Measurements from ENCODE around the gene RPAP2.
"Not testable (repeated sequence)": the region's sequence is repeated elsewhere in the genome, so short reads cannot be mapped to it uniquely, and the experiment has no call there.

The RPAP2 gene

GRCh38 chr1:92393966-92394365 lies 95.1 kb downstream of the RPAP2 start:
- not testable (repeated sequence) for H3K36me3 ChIP-seq (ENCODE audit: insufficient read depth, low read length); H3K27me3 ChIP-seq (ENCODE audit: control insufficient read depth, insufficient read depth, low read length); H3K4me2 ChIP-seq (ENCODE audit: low read length); H3K9ac ChIP-seq (ENCODE audit: low read depth, low read length); H3K4me3 ChIP-seq (ENCODE audit: low read length); H3K4me1 ChIP-seq (ENCODE audit: control insufficient read depth, insufficient read depth, low read length); H3K9me3 ChIP-seq (replicated peaks; ENCODE audit: low read length)

DNA sequence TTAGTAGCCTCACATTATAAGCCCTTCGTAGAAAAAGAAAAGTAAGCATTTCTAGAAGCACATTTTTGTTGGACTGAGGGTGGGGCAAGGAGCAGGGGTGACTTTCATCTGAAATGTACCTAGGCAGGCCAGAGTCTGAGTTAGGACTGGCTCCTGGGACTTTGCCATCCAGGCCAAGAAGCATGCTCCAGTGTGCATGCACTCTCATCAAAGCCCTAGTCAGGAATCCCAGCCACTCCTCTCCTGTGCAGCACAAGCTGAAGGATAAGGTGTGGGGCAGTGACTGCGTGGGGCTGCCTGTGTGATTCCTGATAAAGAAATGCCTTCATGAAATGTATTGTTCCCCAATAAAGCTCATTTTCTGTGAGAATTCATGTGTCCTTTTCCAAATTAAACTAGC lies 99.7 kb downstream of the RPAP2 start:
- Histone ChIP-seq H3K4me2 (ENCODE audit: low read length) (no peak overlapping the region), H3K9me3 (replicated peaks; ENCODE audit: low read length) (no peaks in the 10 kb centered on the region), H3K4me1 (ENCODE audit: control insufficient read depth, insufficient read depth, low read length) (no peaks in the 10 kb centered on the region), H3K27me3 (ENCODE audit: control insufficient read depth, insufficient read depth, low read length) (no peaks in the 10 kb centered on the region), H3K36me3 (ENCODE audit: insufficient read depth, low read length) (no peaks in the 10 kb centered on the region), H3K9ac (ENCODE audit: low read depth, low read length) (no peak overlapping the region), H3K4me3 (ENCODE audit: low read length) (no peak overlapping the region)

DNA sequence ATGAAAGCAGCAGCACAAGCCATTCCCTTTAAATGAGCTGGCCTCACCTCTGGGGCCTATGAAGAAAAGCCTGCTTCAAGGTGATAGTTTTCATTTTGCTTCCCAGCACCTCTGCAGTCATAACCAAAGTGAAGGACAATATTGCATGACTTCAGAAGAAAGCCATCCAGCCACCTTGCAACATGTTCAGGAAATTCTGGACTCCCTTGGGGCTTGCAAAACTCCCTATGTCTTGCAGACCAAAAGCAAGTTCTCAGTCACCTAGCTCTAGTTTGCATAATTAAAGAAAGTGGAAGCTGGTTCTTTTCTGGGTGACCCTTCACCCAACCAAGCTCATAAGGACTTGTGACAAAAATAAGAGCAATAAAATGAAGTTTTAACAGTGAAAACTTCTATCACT lies 100.2 kb downstream of the RPAP2 start:
- Histone ChIP-seq H3K4me1 (ENCODE audit: control insufficient read depth, insufficient read depth, low read length) (no peaks in the 10 kb centered on the region), H3K27me3 (ENCODE audit: control insufficient read depth, insufficient read depth, low read length) (no peaks in the 10 kb centered on the region), H3K9ac (ENCODE audit: low read depth, low read length) (no peak overlapping the region), H3K9me3 (replicated peaks; ENCODE audit: low read length) (no peaks in the 10 kb centered on the region), H3K4me3 (ENCODE audit: low read length) (no peak overlapping the region), H3K4me2 (ENCODE audit: low read length) (no peak overlapping the region), H3K36me3 (ENCODE audit: insufficient read depth, low read length) (no peaks in the 10 kb centered on the region)

- H3K27me3 ChIP-seq (ENCODE audit: control insufficient read depth, insufficient read depth, low read length) = no peaks in the 10 kb centered on the region
- no peak overlapping the region for H3K4me2 ChIP-seq (ENCODE audit: low read length)
- no peaks in the 10 kb centered on the region for H3K4me1 ChIP-seq (ENCODE audit: control insufficient read depth, insufficient read depth, low read length)
- H3K36me3 ChIP-seq (ENCODE audit: insufficient read depth, low read length) = no peaks in the 10 kb centered on the region
- H3K9ac ChIP-seq (ENCODE audit: low read depth, low read length) = no peak overlapping the region
- no peak overlapping the region for H3K4me3 ChIP-seq (ENCODE audit: low read length)
- H3K9me3 ChIP-seq (replicated peaks; ENCODE audit: low read length) = no peaks in the 10 kb centered on the region
Measured at GRCh38 chr1:92404661-92405060, 105.8 kb downstream of the RPAP2 start.

- Histone ChIP-seq H3K36me3 (ENCODE audit: insufficient read depth, low read length) (no peaks in the 10 kb centered on the region), H3K27me3 (ENCODE audit: control insufficient read depth, insufficient read depth, low read length) (no peaks in the 10 kb centered on the region), H3K9me3 (replicated peaks; ENCODE audit: low read length) (no peaks in the 10 kb centered on the region), H3K4me2 (ENCODE audit: low read length) (no peak overlapping the region), H3K4me3 (ENCODE audit: low read length) (no peak overlapping the region), H3K9ac (ENCODE audit: low read depth, low read length) (no peak overlapping the region), H3K4me1 (ENCODE audit: control insufficient read depth, insufficient read depth, low read length) (no peaks in the 10 kb centered on the region)
Measured at GRCh38 chr1:92408825-92409224, 110.0 kb downstream of the RPAP2 start.

DNA sequence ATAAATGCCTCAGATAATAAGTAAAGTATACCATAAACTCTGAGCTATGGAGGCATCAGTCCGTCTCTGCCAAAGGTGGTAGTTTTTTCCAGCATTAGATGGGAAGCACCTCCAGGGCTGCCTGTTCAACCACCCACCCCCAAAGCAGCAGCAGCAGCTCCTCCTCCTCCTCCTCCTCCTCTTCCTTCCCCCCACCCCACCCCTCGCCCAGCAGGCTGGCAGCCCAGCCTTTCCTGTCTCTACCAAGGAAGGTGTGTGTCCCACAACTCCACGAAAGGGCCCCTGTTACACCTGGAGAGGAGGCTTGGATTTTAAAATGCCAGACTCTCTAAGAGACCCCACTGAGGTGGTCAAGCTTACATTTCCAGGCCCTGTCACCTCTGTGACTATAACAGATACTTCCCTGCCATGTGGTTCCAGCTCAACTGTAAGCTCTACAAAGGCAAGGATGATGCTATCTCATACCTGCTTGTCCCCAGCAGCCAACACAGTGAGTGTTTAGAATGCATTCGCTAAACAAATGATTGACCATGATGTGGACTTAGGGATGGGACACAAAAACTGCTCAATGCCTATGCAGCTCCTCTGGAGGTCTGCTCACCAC lies 111.2 kb downstream of the RPAP2 start:
- Histone ChIP-seq H3K27me3 (ENCODE audit: control insufficient read depth, insufficient read depth, low read length) (no peaks in the 10 kb centered on the region), H3K9me3 (replicated peaks; ENCODE audit: low read length) (no peaks in the 10 kb centered on the region), H3K4me1 (ENCODE audit: control insufficient read depth, insufficient read depth, low read length) (no peaks in the 10 kb centered on the region), H3K4me3 (ENCODE audit: low read length) (no peak overlapping the region), H3K9ac (ENCODE audit: low read depth, low read length) (no peak overlapping the region), H3K36me3 (ENCODE audit: insufficient read depth, low read length) (no peaks in the 10 kb centered on the region), H3K4me2 (ENCODE audit: low read length) (no peak overlapping the region)

- no peak overlapping the region for H3K9ac ChIP-seq (ENCODE audit: low read depth, low read length)
- no peaks in the 10 kb centered on the region for H3K27me3 ChIP-seq (ENCODE audit: control insufficient read depth, insufficient read depth, low read length)
- H3K4me1 ChIP-seq (ENCODE audit: control insufficient read depth, insufficient read depth, low read length) = no peaks in the 10 kb centered on the region
- no peaks in the 10 kb centered on the region for H3K36me3 ChIP-seq (ENCODE audit: insufficient read depth, low read length)
- no peak overlapping the region for H3K4me3 ChIP-seq (ENCODE audit: low read length)
- no peak overlapping the region for H3K4me2 ChIP-seq (ENCODE audit: low read length)
- no peaks in the 10 kb centered on the region for H3K9me3 ChIP-seq (replicated peaks; ENCODE audit: low read length)
Measured at GRCh38 chr1:92410706-92411105, 111.8 kb downstream of the RPAP2 start.

DNA sequence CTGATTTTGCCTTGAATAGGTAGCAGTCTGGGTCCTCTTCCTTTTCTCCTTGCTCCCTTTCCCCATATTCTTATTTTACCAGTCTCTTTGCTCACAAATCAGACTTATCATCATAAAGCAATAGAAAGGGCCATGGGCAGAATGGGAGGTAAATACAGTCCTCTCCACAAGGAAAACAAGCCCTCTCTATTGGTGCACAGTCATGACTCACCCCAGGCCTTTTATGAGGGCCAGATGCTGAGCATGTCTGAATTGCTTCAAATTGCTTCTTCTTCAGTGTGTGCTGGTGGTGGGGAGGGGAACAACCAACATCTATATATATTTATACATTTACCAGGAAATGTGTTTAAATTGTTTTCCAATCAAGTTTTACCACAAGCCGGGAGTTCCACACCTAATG lies 112.7 kb downstream of the RPAP2 start:
- H3K36me3 ChIP-seq (ENCODE audit: insufficient read depth, low read length) = no peaks in the 10 kb centered on the region
- H3K4me1 ChIP-seq (ENCODE audit: control insufficient read depth, insufficient read depth, low read length) = no peaks in the 10 kb centered on the region
- no peak overlapping the region for H3K4me3 ChIP-seq (ENCODE audit: low read length)
- H3K9me3 ChIP-seq (replicated peaks; ENCODE audit: low read length) = no peaks in the 10 kb centered on the region
- no peak overlapping the region for H3K4me2 ChIP-seq (ENCODE audit: low read length)
- no peaks in the 10 kb centered on the region for H3K27me3 ChIP-seq (ENCODE audit: control insufficient read depth, insufficient read depth, low read length)
- no peak overlapping the region for H3K9ac ChIP-seq (ENCODE audit: low read depth, low read length)

GRCh38 chr1:92419642-92420041 lies 120.8 kb downstream of the RPAP2 start:
- H3K4me3 ChIP-seq (ENCODE audit: low read length) = no peak overlapping the region
- H3K9me3 ChIP-seq (replicated peaks; ENCODE audit: low read length) = no peaks in the 10 kb centered on the region
- H3K4me2 ChIP-seq (ENCODE audit: low read length) = no peak overlapping the region
- no peaks in the 10 kb centered on the region for H3K36me3 ChIP-seq (ENCODE audit: insufficient read depth, low read length)
- no peaks in the 10 kb centered on the region for H3K4me1 ChIP-seq (ENCODE audit: control insufficient read depth, insufficient read depth, low read length)
- H3K9ac ChIP-seq (ENCODE audit: low read depth, low read length) = no peak overlapping the region
- H3K27me3 ChIP-seq (ENCODE audit: control insufficient read depth, insufficient read depth, low read length) = no peaks in the 10 kb centered on the region

DNA sequence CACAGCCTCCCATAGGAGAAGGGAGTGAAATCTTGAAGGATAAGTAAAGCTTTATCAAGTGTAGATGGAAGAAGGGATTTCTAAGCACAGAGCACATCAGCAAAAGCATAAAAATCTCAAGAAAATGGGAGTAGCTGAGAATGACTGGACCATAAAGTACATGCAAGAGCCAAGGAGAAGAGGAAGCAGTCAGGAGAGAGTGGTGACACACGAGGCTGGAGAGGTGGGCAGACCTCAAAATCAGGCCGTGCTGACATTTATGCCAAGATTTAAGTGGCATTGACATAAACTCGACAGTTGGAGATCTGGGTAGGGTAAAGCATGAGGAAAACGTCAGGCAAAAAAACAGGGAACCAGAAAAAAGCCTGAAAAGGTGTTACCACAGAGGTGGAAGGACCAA lies 125.5 kb downstream of the RPAP2 start:
- no peak overlapping the region for H3K4me3 ChIP-seq (ENCODE audit: low read length)
- H3K4me1 ChIP-seq (ENCODE audit: control insufficient read depth, insufficient read depth, low read length) = no peaks in the 10 kb centered on the region
- H3K9me3 ChIP-seq (replicated peaks; ENCODE audit: low read length) = no peaks in the 10 kb centered on the region
- no peaks in the 10 kb centered on the region for H3K27me3 ChIP-seq (ENCODE audit: control insufficient read depth, insufficient read depth, low read length)
- H3K9ac ChIP-seq (ENCODE audit: low read depth, low read length) = no peak overlapping the region
- no peak overlapping the region for H3K4me2 ChIP-seq (ENCODE audit: low read length)
- H3K36me3 ChIP-seq (ENCODE audit: insufficient read depth, low read length) = no peaks in the 10 kb centered on the region

DNA sequence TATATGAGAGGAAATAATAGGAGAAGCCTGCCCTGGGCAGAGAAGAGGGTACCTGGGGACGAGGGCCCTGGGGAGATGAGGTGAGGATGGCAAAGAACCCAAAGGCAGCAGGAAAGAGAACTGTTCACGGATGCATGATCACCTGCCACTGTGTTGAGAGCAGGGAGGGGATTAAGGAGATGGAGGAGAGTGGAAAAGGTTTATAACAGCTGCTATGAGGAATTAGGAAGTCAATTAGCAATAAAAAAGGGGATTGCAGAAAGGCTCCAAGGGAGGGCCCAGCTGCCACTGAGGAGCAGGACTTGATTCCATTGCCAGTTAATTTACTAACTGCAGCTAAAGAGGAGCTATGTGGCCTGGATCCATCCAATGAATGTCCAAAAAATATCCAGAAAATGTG lies 126.8 kb downstream of the RPAP2 start:
- Histone ChIP-seq H3K4me2 (ENCODE audit: low read length) (no peak overlapping the region), H3K4me3 (ENCODE audit: low read length) (no peak overlapping the region), H3K9ac (ENCODE audit: low read depth, low read length) (no peak overlapping the region), H3K27me3 (ENCODE audit: control insufficient read depth, insufficient read depth, low read length) (no peaks in the 10 kb centered on the region), H3K4me1 (ENCODE audit: control insufficient read depth, insufficient read depth, low read length) (no peaks in the 10 kb centered on the region), H3K36me3 (ENCODE audit: insufficient read depth, low read length) (no peaks in the 10 kb centered on the region), H3K9me3 (replicated peaks; ENCODE audit: low read length) (no peaks in the 10 kb centered on the region)

DNA sequence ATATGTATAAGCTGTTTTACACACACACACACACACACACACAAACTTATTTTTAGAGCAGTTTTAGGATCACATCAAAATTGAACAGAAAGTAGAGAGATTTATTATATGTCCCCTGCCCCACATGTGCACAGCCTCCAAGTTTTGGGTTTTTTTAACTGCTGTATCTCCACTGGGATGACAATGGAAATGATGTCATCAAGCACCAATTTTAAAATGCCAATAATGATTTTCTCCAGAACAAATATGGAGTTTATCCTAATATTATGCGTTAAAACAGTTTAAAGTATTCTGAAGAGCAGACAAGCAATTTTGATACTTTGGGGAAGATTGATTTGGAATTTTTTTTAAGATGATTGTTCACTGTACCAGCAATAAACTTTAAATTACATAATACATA lies 131.2 kb downstream of the RPAP2 start:
- Histone ChIP-seq H3K9me3 (replicated peaks; ENCODE audit: low read length) (no peaks in the 10 kb centered on the region), H3K4me1 (ENCODE audit: control insufficient read depth, insufficient read depth, low read length) (no peaks in the 10 kb centered on the region), H3K9ac (ENCODE audit: low read depth, low read length) (no peak overlapping the region), H3K4me3 (ENCODE audit: low read length) (no peak overlapping the region), H3K27me3 (ENCODE audit: control insufficient read depth, insufficient read depth, low read length) (no peaks in the 10 kb centered on the region), H3K36me3 (ENCODE audit: insufficient read depth, low read length) (no peaks in the 10 kb centered on the region), H3K4me2 (ENCODE audit: low read length) (no peak overlapping the region)

All from skeletal muscle satellite cell (primary cell).